PFSK-1 (cell line): ENCODE data around the gene PPP1R12B.

ENCODE experiments used
- FOXP2 ChIP-seq: optimal IDR thresholded peaks from 2 replicates; pipeline ENCODE3; 2011; ENCODE audit warnings: borderline replicate concordance, control low read depth, inconsistent platforms; ENCODE audit not compliant: insufficient read depth; ENCODE audit errors: extremely low read length, extremely low read depth
- POLR2AphosphoS5 ChIP-seq: IDR thresholded peaks from 2 replicates; pipeline ENCODE4 v1.6.1; 2012; ENCODE audit warnings: low read depth, mild to moderate bottlenecking, control low read depth, low read length, moderate library complexity
- SIN3A ChIP-seq: IDR thresholded peaks from 2 replicates; pipeline ENCODE4 v1.6.1; 2012; ENCODE audit warnings: mild to moderate bottlenecking, low read length, moderate library complexity, borderline replicate concordance; ENCODE audit not compliant: insufficient read depth
- TAF1 ChIP-seq: IDR thresholded peaks from 2 replicates; pipeline ENCODE4 v1.6.1; 2012; ENCODE audit warnings: low read length, control low read depth, borderline replicate concordance; ENCODE audit not compliant: insufficient read depth
- TF ChIP-seq, protein P1 (sequence below), 2 experiments: IDR thresholded peaks; 2 replicates each; pipeline versions ENCODE4 v1.6.1 to v1.8.0; 2011 to 2012; ENCODE audit warnings: low read depth in 2 of 2, low read length in 2 of 2, control low read depth in 1 of 2, inconsistent platforms in 1 of 2, mild to moderate bottlenecking in 1 of 2, moderate library complexity in 1 of 2; ENCODE audit not compliant: insufficient read depth in 1 of 2

Gene PPP1R12B

DNA sequence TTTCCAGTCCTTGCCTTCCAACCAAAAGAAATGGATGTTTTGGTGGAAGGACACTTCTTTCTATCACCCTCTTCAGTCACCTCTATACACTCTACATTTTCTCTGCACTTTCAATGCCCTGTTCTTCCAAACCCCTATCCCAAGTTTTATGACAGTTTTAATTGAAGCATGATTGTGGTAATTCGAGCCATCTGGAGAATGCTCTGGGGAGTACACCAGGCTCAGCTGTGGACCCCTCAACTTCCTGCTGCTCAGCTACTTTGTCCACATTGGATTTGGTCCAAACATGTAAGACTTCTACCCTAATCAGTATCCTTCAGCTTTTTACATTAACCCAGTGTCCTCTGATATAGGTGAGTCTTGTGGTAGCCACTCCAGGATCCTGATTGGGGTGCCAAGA, 232.1 kb downstream of the PPP1R12B start:
- TF ChIP-seq FOXP2 (no peak), SIN3A (no peak), TAF1 (no peak), POLR2AphosphoS5 (no peak)
- TF ChIP-seq, protein P1, sequence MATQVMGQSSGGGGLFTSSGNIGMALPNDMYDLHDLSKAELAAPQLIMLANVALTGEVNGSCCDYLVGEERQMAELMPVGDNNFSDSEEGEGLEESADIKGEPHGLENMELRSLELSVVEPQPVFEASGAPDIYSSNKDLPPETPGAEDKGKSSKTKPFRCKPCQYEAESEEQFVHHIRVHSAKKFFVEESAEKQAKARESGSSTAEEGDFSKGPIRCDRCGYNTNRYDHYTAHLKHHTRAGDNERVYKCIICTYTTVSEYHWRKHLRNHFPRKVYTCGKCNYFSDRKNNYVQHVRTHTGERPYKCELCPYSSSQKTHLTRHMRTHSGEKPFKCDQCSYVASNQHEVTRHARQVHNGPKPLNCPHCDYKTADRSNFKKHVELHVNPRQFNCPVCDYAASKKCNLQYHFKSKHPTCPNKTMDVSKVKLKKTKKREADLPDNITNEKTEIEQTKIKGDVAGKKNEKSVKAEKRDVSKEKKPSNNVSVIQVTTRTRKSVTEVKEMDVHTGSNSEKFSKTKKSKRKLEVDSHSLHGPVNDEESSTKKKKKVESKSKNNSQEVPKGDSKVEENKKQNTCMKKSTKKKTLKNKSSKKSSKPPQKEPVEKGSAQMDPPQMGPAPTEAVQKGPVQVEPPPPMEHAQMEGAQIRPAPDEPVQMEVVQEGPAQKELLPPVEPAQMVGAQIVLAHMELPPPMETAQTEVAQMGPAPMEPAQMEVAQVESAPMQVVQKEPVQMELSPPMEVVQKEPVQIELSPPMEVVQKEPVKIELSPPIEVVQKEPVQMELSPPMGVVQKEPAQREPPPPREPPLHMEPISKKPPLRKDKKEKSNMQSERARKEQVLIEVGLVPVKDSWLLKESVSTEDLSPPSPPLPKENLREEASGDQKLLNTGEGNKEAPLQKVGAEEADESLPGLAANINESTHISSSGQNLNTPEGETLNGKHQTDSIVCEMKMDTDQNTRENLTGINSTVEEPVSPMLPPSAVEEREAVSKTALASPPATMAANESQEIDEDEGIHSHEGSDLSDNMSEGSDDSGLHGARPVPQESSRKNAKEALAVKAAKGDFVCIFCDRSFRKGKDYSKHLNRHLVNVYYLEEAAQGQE (IDR thresholded peaks at IDR 0.05; ENCODE audit: insufficient read depth in 1 of 2, low read depth in 2 of 2, low read length in 2 of 2), result no peak; a peak in 1 of 4 replicates

- TF ChIP-seq, protein P1 (IDR thresholded peaks at IDR 0.05; ENCODE audit: insufficient read depth in 1 of 2, low read depth in 2 of 2, low read length in 2 of 2), result peak in 1 of 2 experiments; percentile 71; a peak in 2 of 4 replicates
Measured at GRCh38 chr1:202582350-202582749, 233.9 kb downstream of the PPP1R12B start.

DNA sequence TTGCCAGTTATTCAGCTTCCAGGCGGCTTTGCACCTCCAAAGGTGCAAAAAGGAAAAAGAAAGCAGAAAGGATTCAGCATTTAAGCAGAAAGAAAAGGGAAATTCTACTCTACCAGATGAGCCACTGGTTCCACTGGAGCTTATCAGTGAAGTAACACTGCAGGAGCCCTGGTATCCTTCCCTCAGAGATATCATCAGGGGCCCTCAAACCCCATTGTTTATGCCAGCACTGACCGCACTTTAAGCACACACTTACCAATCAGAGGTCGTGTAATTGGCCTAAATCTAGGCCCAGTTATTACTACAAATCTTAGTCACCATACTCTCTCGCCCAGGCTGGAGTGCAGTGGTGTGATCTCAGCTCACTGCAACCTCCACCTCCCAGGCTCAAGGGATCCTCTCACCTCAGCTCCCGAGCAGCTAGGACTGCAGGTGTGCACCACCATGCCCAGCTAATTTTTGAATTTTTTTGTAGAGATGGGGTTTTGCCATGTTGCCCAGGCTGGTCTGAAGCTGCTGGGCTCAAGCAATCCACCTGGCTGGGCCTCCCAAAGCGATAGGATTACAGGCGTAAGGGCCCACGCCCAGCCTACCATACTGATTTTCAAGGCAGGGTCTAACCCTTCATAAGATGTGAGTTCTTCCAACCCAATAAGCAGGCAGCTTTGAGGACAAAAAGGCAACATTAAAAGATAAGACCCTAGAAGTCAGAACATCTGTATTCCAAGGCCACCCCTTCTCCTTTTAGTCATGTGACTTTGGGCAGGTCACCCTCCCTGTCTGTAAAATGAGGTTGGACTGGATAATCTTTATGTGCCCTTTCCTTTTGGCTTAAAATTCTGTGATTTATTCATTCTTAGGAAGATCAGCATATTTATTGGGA, 236.4 kb downstream of the PPP1R12B start:
- TF ChIP-seq SIN3A, result no peak
- TF ChIP-seq TAF1, result no peak
- no peak for TF ChIP-seq FOXP2
- no peak for TF ChIP-seq POLR2AphosphoS5
- TF ChIP-seq, protein P1 (IDR thresholded peaks at IDR 0.05; ENCODE audit: insufficient read depth in 1 of 2, low read depth in 2 of 2, low read length in 2 of 2), result no peak

- TF ChIP-seq, protein P1 (IDR thresholded peaks at IDR 0.05; ENCODE audit: insufficient read depth in 1 of 2, low read depth in 2 of 2, low read length in 2 of 2), result no peak
- TF ChIP-seq POLR2AphosphoS5 (no peak), FOXP2 (no peak), TAF1 (no peak), SIN3A (no peak)
Measured at GRCh38 chr1:202585590-202585933, 237.1 kb downstream of the PPP1R12B start.

GRCh38 chr1:202586018-202586821, 237.7 kb downstream of the PPP1R12B start:
- TF ChIP-seq SIN3A (peak; percentile 73; the same call in 1 of the 2 replicates), POLR2AphosphoS5 (0 out of 2 replicates have a peak, but pooled peaks have one; percentile 23)
- TF ChIP-seq, protein P1 (IDR thresholded peaks at IDR 0.05; ENCODE audit: insufficient read depth in 1 of 2, low read depth in 2 of 2, low read length in 2 of 2), result no peak
